Activated gamma-delta T cell treated with Interleukin-2 at 50 U/mL for 16 hours (primary cell): ENCODE measurements around the gene ANKRD23.
"Not testable (repeated sequence)": the region's sequence is repeated elsewhere in the genome, so short reads cannot be mapped to it uniquely, and the experiment has no call there.

ENCODE experiments used
- DNase-seq: peaks from one replicate; pipeline ENCODE4 v3.0.0-alpha.2; 2020

ANKRD23 gene

GRCh38 chr2:96843538-96844268, at the start of gene ANKRD23:
Gene ANKRD23 (minus strand): TSS chr2:96844021. CDS start chr2:96843992, 29 bp downstream.
- no peak for DNase-seq

- peak; percentile 41 for DNase-seq
Measured at GRCh38 chr2:96891591-96892333, 47.9 kb upstream of the ANKRD23 start.

GRCh38 chr2:96890726-96891385, 47.0 kb upstream of the ANKRD23 start:
- no peak for DNase-seq

GRCh38 chr2:96890252-96890651, 46.4 kb upstream of the ANKRD23 start:
- no peak for DNase-seq

- not testable (repeated sequence) for DNase-seq
Measured at GRCh38 chr2:96889502-96889901, 45.7 kb upstream of the ANKRD23 start.

GRCh38 chr2:96888072-96889011, 44.5 kb upstream of the ANKRD23 start:
- no peak for DNase-seq

GRCh38 chr2:96887493-96888012, 43.7 kb upstream of the ANKRD23 start:
- no peak for DNase-seq

GRCh38 chr2:96885432-96886347, 41.9 kb upstream of the ANKRD23 start:
- DNase-seq = no peak

GRCh38 chr2:96884299-96885094, 40.7 kb upstream of the ANKRD23 start:
- DNase-seq = no peak

GRCh38 chr2:96883306-96883705, 39.5 kb upstream of the ANKRD23 start:
- DNase-seq = no peak

- no peak for DNase-seq
Measured at GRCh38 chr2:96882906-96883305, 39.1 kb upstream of the ANKRD23 start.

- DNase-seq = no peak
Measured at GRCh38 chr2:96882230-96882629, 38.4 kb upstream of the ANKRD23 start.

- no peak for DNase-seq
Measured at GRCh38 chr2:96881349-96882195, 37.8 kb upstream of the ANKRD23 start.

- no peak for DNase-seq
Measured at GRCh38 chr2:96880891-96881273, 37.1 kb upstream of the ANKRD23 start.

- no peak for DNase-seq
Measured at GRCh38 chr2:96879545-96880040, 35.8 kb upstream of the ANKRD23 start.

- no peak for DNase-seq
Measured at GRCh38 chr2:96878796-96879544, 35.1 kb upstream of the ANKRD23 start.

- no peak for DNase-seq
Measured at GRCh38 chr2:96878171-96878570, 34.4 kb upstream of the ANKRD23 start.

- no peak for DNase-seq
Measured at GRCh38 chr2:96877631-96878092, 33.8 kb upstream of the ANKRD23 start.
